Measurements from ENCODE around the gene CARD6. TPM values are rescaled to one million over a fixed set of nuclear protein-coding genes. Genes with fewer than 3 reads are reported as not detected.
A peak's percentile ranks its signal among the peaks of the same experiment; 100 is the strongest.

CARD6 gene
- total and polyA plus RNA-seq, 9 of the 15 experiments (the other 6 are each of a cell fraction or from before 2014, with no cell fraction given), result 3.5 to 8.3 (median 5.9) TPM

- TF ChIP-seq THRB (CRISPR knock-in tag; conservative IDR thresholded peaks at IDR 0.05) (0 out of 2 replicates have a peak, but pooled peaks have one; percentile 10), POLR2AphosphoS5 (IDR thresholded peaks at IDR 0.05; ENCODE audit: control insufficient read depth, insufficient read depth, low read depth, low read length) (0 out of 2 replicates have a peak, but pooled peaks have one; percentile 50), ZC3H8 (IDR thresholded peaks at IDR 0.05) (no peak), ZNF764 (CRISPR knock-in tag; IDR thresholded peaks at IDR 0.05; ENCODE audit: low read depth) (no peak), PTRF (tag; IDR thresholded peaks at IDR 0.05) (no peak), PHB2 (IDR thresholded peaks at IDR 0.05; ENCODE audit: low read depth) (no peak), STAT5A (IDR thresholded peaks at IDR 0.05; ENCODE audit: borderline replicate concordance, low read length) (no peak), EP300 (IDR thresholded peaks at IDR 0.05; ENCODE audit: low read length) (no peak), HMG20A (CRISPR knock-in tag; conservative IDR thresholded peaks at IDR 0.05) (no peak)
Observed at GRCh38 chr5:40826489-40827187, 14.5 kb upstream of the CARD6 start (continued).
